HG02763 (cell line): Measurements from ENCODE around the gene WSCD1.

Source experiments
- ATAC-seq: cut with Tn5 transposase; IDR thresholded peaks from one replicate; pipeline ENCODE4 v1.9.1; 2021; ENCODE audit warnings: mild to moderate bottlenecking, moderate library complexity; ENCODE audit not compliant: unreplicated experiment

The WSCD1 gene

DNA sequence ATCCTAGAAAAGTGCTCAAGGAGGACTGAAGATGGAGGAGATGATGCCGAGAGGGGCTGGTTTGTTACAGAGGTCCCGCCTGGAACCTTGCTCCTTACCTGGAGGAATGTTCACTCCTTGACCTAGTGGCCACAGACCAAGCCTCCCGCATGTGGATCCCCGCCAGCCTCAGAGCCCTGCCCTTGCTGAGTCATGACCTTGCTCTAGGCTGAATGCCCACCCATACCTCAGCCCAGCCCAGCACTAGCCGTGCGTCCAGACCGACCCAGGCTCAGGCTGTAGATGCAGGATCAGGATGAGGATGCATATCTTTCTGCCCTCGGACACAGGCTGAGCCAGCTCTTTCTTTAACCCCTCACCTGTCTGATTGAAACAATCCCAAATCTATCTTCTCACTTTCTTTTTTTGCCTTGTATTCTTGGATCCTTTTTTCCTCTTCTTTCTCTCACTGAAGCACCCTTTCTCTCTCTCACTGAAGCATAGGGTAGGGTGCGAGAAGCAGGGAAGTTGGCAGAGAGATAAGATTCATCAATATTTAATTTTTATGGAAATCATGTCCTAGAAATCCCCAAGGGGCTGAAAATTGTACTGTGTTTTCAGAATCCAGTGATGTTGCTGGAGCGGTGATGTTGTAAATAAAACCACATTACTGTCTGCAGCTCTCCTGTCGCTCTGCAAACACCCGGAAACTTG is 34.9 kb downstream of the WSCD1 start:
- no peak for ATAC-seq

DNA sequence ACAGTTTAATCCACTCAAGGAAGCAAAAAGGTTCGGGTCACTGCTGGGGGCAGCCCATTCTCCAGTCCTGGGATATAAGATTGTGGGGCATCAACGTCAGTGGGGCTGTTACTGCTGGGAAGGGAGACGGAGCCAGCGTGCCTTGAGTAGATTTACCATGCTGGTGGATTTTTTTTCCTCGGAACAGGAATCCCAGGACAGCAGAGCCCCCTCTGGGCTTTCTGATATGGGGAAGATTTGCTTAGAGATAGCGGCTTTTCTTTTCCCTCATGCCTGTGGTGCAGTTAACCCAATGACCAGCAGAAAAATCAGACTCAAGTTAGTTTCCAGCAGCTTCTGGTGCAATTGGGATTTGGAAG is 35.4 kb downstream of the WSCD1 start:
- no peak for ATAC-seq

DNA sequence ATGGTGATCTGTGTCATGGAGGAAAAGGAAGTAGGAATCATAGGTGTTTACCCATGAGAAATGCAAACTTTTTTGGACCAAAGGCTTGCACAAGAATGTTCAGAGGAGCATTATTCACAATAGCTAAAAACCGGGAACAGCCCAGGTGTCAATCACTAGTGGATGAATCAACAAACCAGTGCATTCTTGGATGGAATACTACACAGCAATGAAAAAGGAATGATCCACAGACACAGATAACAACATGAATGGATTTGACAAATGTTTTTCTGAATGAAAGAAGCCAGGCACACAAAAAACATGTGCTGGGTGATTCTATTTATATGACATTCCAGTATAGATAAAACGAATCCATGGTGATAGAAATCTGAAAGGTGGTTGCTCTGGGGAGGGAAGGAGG is 36.0 kb downstream of the WSCD1 start:
- ATAC-seq = no peak

DNA sequence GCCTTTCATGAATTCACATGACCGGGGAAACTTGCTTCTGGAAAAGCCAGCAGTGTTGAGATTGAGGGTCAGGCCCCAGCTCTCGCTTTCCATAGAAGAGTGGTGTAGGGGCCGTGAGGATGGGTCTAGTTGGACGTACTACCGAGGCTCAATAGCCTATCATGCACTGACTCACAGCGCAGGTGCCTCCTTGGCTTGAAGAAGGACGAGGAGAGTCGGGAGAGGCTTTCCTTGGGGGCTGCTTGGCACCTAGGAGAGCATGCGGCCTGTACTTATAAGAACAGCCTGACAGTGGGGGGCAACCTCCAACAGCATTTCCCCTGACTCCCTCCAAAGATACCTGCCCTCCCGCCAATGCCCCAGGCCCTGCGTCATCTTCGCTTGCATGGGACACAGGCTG is 37.6 kb downstream of the WSCD1 start:
- ATAC-seq = no peak

DNA sequence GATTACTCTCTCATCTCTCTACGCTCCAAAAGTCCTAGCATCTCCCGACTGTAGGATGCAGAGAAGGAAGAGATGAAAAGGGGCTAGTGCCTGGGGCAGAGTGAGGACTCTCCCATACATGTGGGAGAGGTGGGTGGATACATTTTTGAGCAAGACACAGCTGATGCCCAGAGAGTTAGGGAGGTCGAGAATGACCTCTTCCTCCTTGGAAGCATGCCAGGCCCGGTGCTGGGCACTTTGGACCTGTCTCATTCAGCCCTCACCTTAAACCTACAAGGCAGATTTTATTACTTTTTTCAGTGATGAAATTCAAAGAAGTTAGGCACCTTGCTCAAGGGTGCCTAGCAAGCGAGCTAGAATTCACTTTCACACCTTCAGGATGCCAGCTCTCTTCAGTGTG is 38.2 kb downstream of the WSCD1 start:
- ATAC-seq = no peak

DNA sequence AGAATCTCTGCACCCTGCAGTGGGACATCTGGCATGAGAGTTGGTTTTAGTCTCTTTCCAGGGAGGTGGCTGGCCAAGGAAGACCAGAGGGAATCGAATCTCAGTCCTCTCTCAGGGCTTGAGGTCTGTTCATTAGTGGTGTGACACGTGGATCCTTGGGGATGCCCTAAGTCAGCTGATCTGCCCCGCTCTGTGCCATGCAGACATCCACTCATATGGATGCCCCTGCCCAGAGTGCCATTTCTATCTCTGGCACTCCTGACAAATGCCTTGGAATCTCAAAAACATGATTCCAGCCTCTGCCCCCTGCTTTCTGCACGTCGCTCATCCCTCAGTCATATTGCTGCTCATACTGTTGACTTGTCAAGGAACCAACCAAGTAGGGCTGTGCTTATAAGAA is 38.8 kb downstream of the WSCD1 start:
- ATAC-seq = no peak

DNA sequence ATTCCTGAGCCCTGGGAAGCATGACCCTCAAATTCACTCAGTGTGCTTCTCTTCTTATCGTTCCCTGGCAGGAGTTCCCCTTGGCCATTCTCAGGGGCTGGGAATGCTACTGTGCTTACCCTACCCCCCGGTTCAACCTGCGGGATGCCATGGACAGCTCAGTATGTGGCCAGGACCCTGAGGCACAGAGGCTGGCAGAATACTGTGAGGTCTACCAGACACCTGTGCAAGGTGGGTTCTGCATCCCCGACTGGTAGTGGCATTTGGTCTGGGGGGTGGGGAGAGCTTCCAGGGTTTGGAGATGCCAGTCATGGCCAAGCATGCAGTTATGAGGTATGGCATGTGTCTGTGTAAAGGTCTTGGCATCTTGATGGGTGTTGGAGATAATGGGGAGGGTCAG is 39.4 kb downstream of the WSCD1 start:
- ATAC-seq = no peak

DNA sequence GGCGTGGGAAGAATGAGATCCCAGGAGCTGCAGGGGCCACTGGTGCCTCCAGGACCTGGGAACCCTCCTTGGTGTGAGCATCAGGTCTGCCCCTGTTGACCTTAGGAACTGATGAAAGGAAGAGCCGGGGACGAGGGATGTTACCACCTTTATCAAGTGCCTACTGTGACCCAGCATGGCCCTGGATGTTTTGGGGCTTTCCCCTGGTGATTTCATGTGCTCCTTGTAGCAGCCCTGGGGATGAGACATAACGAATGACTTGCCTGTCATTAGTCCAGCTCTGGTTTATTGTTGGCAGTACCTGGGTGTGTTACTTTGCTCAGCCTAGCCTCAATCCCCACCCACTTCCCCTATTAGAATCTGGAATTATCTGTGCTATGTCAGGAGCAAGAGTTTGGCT is 39.9 kb downstream of the WSCD1 start:
- ATAC-seq = no peak

DNA sequence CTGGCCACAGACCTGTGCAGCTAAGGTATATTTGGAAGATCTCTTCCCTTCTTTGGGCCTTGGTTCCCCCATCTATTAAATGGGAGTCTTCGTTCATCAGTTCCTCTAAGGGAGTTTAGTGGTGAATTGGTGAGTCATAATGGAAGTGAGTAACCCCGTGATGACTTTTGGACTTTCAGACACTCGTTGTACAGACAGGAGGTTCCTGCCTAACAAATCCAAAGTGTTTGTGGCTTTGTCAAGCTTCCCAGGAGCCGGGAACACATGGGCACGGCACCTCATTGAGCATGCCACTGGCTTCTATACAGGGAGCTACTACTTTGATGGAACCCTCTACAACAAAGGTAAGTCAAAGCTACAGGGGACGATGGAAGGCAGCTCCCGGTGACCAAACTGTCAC is 40.4 kb downstream of the WSCD1 start:
- ATAC-seq = no peak

DNA sequence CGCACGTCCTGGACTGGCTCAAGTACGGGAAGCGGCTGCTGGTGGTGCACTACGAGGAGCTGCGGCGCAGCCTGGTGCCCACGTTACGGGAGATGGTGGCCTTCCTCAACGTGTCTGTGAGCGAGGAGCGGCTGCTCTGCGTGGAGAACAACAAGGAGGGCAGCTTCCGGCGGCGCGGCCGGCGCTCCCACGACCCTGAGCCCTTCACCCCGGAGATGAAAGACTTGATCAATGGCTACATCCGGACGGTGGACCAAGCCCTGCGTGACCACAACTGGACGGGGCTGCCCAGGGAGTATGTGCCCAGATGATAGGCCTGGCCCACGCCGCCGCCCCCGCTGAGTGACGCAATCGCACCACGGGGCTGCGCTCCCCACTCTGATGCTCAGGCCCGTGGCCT is 50.2 kb downstream of the WSCD1 start:
- ATAC-seq = no peak

DNA sequence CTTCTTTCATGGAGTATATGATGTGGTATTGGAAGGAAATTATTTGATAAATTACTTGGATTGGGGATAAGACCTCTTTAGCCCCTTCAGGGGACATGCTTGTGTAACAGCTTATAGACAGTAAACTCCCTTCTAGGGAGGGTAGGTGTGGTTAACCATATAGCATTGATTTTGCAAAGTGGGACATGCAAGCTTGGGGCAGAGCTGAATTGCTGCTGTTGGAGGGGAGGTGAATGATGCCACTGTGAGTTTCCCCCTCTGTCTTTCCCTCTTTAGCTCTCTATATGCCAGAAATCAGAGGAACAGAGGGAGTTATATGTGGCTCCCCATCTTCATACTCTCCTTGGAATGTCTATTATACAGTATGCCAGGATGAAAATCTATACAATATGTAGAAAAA is 54.7 kb downstream of the WSCD1 start:
- ATAC-seq = no peak

DNA sequence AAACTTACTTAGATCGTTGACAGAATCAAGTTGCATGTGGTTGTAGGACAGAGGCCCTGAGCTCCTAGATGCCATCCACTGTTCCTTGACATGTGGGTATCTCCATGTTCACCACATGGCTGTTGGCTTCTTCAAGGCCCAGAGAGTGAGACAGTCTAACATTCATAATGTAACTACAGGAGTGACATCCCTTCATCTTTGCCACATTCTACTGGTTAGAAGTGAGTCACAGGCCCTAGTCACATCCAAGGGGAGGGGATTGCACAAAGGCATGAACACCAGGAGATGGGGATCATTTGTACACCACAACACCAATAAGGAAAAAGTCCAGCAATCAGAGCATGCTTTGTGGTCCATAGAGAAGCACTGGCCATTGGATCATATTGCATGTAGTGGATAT is 56.6 kb downstream of the WSCD1 start:
- ATAC-seq = no peak

DNA sequence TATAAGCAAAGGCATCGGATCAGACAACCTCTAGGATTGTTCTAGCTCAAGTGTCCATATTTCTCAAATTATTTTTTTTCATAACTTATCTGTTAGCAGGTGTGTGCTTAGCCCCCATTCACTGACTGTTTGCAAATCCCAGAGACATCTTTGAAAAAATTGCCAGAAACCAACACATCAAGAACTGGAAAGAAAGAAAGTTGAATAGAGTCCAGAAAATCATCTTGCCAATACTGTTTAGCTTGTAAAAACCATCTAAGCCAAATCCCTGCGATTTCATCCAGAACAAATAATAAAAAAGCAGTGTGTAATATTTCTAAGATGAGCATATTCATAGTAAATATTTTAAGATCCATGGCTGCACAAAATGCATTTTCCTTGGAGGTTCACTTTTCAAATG is 64.5 kb downstream of the WSCD1 start:
- ATAC-seq = no peak

DNA sequence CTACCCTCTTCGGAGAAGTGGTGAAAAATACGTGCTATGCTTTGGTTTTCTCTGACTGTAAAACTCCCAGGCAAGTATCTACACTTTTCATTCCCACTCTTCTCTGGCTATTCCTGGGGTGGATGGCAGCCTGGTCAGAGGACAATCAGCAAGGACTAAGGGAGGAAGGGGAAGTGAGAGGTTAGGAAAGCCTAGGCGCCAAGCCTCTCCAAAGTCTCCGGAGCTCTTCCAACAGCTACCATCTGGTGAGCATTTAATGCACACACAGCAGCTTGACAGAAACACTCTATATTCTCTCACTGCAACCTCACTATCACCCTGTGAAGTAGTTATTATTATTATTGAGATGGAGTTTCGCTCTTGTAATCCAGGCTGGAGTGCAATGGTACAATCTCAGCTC is 65.1 kb downstream of the WSCD1 start:
- no peak for ATAC-seq

DNA sequence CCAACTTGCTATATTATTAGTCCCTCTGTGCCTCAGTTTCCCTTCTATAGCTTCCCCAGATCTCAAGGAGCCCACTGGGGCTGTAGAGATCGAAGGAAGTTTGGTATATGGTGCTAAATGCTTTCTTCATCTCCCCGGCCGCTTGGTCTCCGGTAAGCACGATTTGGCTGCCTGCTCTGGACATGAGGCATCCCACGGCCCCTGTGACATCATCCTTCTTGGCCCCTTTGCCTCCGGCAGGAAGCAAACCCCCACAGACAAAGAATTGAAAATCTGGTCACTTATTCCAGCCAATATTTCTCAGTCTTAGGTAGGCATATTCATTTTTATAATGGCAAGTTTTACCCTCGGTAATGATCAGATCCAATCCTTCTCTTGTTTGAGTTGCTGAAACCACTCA is 65.8 kb downstream of the WSCD1 start:
- ATAC-seq = no peak

DNA sequence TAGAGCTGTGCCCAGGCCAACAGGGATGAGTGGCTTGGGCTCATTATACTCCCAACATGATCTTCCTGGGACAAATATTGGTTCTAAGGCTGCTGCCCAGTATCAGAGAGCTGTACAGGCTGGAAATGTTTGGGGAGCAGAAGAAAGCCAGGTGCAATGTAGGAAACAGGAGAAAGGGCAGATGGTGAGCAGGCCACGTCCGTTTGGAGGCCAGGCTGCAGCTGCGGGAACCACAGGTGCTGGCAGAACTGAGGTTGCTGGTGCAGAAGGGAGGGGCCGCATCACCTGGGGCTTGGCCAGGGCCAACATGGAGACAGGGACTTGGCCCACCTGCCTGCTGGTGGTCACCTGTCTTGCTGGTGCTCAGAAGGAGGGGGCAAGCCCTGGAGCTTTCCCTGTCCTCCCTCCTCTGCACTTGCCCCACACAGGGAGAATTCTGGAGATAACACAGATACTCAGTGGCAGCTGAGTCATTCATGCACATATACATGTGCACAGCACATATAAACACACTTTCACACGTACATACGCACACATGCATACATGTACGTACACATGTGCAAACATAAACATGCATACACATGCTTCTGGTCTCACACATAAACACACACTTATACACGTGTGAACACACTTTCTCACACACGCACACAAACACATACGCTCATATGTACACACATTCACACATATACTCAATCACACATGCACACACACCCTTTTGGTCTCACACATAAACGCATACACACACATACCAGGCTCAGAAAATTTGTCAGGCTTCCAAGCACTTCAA is 67.7 kb downstream of the WSCD1 start:
- no peak for ATAC-seq

DNA sequence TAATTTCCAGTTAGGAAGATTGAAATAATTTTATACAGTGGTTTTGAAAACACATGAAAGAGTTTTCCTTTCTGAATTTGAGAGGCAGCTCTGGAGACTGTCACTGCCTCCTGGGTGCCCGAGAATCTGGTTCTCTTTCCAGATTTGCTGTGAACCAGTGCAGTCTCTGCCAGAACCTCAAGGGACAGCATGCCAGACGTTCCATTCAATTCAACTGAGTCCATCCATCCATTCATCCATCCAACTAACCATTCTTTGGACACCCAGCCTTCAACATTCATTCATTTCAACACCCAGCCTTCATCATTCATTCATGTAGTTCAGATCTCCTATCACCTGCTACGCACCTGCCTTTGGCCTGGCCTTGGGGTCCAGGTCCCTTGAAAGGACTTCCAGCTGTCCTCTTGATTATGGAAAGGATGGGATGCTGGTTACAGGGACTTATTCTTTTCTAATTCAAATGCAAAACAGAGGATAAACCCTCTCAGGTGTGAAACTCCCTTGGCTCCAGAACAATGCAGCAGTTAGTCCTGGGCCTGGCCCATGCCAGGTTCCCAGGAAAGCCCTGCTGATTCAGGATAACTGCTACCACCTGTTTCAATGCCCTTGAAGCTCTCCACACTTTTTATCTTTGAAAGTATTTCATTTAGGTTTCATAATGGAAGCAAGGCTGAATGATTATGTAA is 68.7 kb downstream of the WSCD1 start:
- no peak for ATAC-seq

DNA sequence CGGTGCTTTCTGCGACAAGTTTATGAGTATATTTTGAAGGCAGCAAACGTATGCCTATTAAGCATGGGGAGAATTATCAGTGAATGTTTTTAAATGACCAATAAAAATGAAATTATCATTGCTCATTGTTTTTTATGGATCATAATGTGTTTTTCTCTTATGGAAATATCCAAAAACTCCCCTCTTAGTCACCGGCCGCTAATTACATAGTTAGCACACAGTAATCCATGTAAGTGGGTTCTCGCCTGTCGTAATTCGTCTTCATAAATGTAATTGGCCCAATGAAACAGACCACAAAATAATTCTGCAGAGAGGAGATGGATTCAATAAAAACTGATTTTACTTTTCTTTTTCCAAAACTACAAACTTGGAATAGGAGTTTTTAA is 69.3 kb downstream of the WSCD1 start:
- no peak for ATAC-seq

DNA sequence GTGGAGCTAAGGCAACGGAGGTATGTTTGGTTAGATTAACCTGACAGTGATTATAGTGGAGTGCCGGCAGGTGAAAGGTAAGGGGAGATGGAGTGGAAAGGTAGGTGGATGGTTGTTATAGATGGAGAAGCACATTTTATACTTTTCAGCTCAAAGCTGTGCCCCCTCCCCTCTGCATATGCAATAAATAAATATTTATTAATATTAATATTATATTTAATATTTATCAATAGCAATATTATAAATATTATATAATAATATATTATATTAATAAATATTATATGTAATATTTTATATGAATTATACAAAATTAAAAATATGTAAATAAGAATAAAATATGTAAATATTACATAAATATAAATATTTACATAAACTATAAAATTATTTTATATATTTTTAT is 70.0 kb downstream of the WSCD1 start:
- no peak for ATAC-seq

DNA sequence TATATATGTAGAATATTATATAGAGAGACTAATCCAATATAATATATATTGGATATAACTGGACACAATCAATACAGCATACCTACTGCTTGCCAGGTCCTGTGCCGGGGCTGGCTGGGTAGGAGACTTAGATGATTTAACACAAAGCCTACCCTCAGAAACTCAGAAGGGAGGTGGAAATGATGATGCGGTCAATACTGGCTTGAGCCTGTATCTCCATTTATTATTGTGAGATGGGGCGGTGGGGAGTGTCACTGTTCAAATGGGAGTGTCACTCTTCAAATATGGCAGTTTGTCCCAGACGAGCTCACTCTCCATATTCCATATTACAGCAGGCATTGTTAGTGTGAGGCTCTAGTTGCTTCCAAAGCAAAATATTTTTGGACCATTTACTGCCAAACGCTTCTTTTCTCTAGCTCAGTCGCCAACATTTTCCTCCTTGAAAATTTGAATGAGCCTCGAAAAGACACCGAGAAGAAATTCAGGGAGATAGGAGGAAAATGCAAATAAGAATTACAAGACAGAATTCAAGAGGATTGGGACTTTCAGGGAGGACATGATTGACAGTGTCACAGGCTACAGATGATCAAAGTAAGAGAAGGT is 70.7 kb downstream of the WSCD1 start:
- ATAC-seq = no peak

DNA sequence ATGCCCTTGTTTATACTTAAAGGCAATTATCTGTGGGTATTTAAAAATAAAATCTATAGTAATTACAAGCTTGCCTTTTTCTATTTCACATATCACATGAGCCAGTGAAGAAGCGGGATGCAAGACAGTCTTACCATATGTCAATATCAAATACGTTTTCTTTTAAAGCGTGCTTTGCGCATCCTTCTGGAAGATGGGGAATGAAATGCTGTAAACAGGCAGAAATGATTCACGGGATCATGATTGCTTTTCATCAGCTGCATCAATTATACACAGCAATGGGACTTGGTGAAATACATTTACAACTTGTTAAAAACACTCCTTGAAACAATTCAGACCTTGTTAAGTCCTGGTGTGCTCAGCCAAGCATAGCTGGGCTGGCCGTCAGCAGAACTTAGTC is 72.5 kb downstream of the WSCD1 start:
- ATAC-seq = no peak

DNA sequence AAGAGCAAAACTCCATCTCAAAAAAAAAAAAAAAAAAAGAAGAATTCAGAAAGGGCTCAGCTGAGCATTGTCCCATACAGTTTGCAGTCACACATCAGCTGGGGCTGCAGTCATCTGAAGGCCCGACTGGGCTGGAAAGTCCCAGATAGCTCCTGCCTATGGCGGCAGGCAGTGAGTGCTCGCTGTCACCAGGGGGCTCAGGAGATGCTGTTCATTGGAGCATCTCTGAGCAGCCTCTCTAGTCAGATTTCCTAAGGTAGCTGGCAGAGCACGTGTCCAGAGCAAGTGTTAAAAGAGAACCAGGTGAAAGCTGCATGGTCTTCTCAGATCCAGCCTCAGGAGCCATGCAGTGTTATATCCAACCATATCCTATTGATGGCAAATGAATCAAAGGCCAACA is 75.8 kb downstream of the WSCD1 start:
- no peak for ATAC-seq
